Endometrium (tissue), 2 donors: Measurements from ENCODE around the gene ERP29.
"Not testable (repeated sequence)": the region's sequence is repeated elsewhere in the genome, so short reads cannot be mapped to it uniquely, and the experiment has no call there.

Experiments
- FAIRE-seq: peaks from 2 replicates; lab custom pipeline; 2012; peaks lifted over from hg19 to GRCh38; lab: Jason Lieb, UNC
- donor health status: control.
- donor health status: control.

The ERP29 gene

GRCh38 chr12:112001576-112001975, 11.7 kb upstream of the ERP29 start:
- FAIRE-seq: no peak

- no peak for FAIRE-seq
These were observed 9.2 kb upstream of the ERP29 start for GRCh38 chr12:112004041-112004440.

GRCh38 chr12:112005419-112006395, 7.5 kb upstream of the ERP29 start:
- no peak for FAIRE-seq

- FAIRE-seq: no peak
These were observed 5.3 kb upstream of the ERP29 start for GRCh38 chr12:112007945-112008344.

GRCh38 chr12:112008918-112009317, 4.3 kb upstream of the ERP29 start:
- FAIRE-seq: no peak

- FAIRE-seq: not testable (repeated sequence)
These were observed 3.6 kb upstream of the ERP29 start for GRCh38 chr12:112009596-112009995.

- no peak for FAIRE-seq
These were observed 2.5 kb upstream of the ERP29 start for GRCh38 chr12:112010415-112011344.

- FAIRE-seq: no peak
These were observed 1.5 kb upstream of the ERP29 start for GRCh38 chr12:112011685-112012084.

- FAIRE-seq: no peak
These were observed 576 bp downstream of the ERP29 start for GRCh38 chr12:112013601-112014402.

- FAIRE-seq: no peak
These were observed 2.7 kb downstream of the ERP29 start for GRCh38 chr12:112015938-112016337.

GRCh38 chr12:112017041-112017440, 3.8 kb downstream of the ERP29 start:
- no peak for FAIRE-seq

- no peak for FAIRE-seq
These were observed 5.5 kb downstream of the ERP29 start for GRCh38 chr12:112018571-112019237.

- no peak for FAIRE-seq
These were observed 7.8 kb downstream of the ERP29 start for GRCh38 chr12:112020947-112021457.

- no peak for FAIRE-seq
These were observed 9.2 kb downstream of the ERP29 start for GRCh38 chr12:112022241-112023016.

GRCh38 chr12:112023759-112024396, 10.7 kb downstream of the ERP29 start:
- FAIRE-seq: no peak

- FAIRE-seq: no peak
These were observed 12.7 kb downstream of the ERP29 start for GRCh38 chr12:112025808-112026375.

- FAIRE-seq: no peak
These were observed 16.1 kb downstream of the ERP29 start for GRCh38 chr12:112029301-112029700.

- no peak for FAIRE-seq
These were observed 18.2 kb downstream of the ERP29 start for GRCh38 chr12:112031472-112031871.

GRCh38 chr12:112032292-112032691, 19.1 kb downstream of the ERP29 start:
- FAIRE-seq: no peak
